Measurements from ENCODE around the gene TBL1Y.
A peak's percentile ranks its signal among the peaks of the same experiment; 100 is the strongest.
"Not testable (repeated sequence)": the region's sequence is repeated elsewhere in the genome, so short reads cannot be mapped to it uniquely, and the experiment has no call there.

Gene TBL1Y

DNA sequence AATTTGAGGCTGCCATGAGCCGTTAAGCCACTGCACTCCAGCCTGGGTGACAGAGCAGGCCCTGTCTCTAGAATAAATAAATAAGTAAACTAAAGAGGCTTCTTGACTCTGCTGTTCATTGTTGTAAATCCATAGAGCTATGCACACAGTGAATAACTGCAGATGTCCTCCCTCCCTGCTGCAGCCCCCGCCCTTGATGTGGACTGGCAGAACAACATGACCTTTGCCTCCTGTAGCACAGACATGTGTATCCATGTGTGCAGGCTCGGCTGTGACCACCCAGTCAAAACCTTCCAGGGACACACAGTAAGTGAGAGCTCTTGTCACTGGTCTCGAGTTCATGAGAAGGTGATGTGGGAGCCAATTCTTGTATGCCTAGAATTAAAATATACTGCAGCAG, 170.1 kb downstream of the TBL1Y start:
- DNase-seq (ENCODE audit: low read depth in 2 of 2), result not testable (repeated sequence)

DNA sequence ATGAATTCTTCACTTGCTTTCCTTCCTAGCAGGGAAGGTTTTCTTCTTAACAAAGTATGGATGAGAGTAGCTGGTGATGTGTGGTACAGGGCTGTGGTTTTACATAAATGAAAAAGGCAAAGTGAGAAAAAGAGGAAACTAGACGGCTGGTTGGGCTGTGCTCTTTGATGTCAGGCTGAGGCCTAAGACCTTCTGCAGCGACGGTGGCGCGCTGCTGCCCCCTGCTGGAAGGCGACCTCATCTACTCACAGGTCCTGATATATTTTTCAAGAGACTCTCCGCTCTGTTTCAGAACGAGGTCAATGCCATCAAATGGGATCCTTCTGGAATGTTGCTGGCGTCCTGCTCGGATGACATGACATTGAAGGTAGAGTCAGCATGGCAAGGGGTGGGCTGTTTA, 175.1 kb downstream of the TBL1Y start:
- DNase-seq (ENCODE audit: low read depth in 2 of 2), result peak in 1 of 2 donors; percentile 52

DNA sequence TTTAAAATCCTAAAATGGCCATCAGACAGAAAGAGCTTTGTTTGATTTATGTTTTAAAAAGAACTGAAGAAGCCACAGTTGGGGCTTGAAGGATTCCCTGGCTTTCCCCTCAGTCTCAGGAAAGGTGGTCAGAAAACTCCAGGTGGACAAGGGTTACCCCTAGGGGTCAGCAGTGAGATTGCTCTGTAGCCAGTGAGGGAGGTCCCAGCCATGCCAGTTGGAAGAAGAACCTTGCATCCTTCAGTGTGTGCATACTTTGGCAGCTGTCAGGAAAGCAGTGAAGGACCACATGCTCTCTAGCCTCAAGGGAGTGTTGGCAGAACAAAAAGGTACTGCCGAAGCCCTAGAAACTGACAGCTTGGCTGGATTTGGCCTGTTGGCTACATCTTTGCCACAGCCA, 182.3 kb downstream of the TBL1Y start:
- no peak for DNase-seq (ENCODE audit: low read depth in 2 of 2)

DNA sequence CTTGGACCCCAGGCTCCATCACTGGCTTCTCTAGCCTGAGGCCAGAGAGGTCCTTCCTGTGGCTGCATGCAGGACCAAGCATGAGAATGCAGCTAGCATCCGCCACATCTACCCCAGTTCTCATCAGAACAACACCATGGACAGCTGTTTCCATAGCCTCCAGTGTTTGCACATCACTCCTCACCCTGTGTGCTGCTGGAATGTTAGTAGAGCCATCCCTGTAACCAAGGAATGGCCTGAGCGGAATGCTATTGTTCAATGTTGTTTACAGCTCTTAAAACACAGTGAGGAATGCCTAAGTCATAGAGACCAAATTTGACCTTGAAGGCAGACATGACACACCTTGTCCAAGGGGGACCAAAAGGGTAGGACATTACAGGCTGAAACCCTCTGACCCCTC, 183.9 kb downstream of the TBL1Y start:
- DNase-seq (ENCODE audit: low read depth in 2 of 2), result no peak

DNA sequence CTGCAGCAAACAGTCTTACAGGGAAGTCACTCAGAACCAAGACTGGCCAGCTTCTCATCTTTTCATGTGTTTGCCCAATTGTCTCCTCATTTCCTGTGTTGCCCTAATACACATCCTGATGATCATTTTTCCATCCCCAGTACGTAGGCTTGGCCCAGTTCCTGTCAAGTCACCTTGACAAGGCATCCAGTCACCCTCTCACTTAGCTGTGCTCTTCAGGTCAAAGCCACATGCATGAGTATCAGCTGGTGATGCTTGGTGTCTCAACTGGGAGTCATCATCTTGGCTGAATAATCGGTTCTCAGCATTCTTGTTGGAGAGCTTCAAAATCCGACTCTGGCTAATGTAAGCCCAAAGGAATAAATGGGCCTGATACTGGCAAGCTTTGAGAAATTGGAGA, 186.5 kb downstream of the TBL1Y start:
- no peak for DNase-seq (ENCODE audit: low read depth in 2 of 2)

DNA sequence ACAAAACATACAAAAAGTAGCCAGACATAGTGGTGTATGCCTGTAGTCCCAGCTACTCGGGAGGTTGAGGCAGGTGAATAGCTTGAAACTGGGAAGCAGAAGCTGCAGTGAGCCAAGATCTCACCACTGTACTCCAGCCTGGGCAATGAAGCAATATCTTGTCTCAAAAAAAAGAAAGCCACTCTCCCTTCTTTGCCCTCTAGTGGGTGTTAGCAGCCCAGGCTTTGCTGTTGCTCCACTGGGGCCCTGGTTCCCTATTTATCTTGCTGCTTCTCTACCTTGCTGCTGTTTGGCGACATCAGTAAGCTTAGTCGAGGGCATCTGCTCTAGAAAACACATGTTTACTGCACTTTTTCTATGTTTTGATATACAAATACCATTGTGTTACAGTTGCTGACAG, 189.2 kb downstream of the TBL1Y start:
- no peak for DNase-seq (ENCODE audit: low read depth in 2 of 2)

DNA sequence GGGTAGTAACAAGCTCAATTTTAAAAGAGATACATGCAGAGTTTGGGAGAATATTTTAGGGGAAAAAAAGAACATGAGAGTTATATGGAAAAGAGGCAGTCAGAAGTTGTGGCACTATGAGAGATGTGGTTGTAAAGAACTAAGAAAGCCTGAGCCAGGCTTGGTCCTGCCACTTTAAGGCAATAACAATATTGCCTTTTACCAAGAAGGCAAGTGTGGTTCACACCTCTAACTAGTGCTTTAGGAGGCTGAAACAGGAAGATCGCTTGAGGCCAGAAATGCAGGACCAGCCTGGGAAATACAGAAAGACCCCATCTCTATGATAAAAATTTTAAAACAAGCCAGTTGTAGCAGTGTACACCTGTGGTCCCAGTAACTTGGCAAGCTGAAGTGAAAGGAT, 192.2 kb downstream of the TBL1Y start:
- no peak for DNase-seq (ENCODE audit: low read depth in 2 of 2)

DNA sequence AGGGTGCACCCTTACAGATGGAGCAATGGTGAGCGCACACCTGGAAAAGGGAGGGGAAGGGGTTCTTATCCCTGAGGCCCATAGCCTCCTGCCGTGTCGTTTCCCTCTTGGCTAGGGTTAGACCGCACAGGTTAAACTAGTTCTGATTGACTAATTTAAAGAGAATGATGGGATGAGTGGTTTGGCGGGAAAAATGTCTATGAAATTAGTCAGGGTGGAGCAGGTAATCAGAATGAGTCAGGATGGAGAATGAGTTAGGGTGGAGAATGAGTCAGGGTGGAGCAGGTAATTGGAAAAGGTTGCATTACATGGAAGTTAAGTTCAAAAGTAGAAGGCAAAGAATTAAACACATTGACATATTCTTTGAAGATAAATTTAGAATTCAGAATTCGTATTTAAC, 196.7 kb downstream of the TBL1Y start:
- no peak for DNase-seq (ENCODE audit: low read depth in 2 of 2)

DNA sequence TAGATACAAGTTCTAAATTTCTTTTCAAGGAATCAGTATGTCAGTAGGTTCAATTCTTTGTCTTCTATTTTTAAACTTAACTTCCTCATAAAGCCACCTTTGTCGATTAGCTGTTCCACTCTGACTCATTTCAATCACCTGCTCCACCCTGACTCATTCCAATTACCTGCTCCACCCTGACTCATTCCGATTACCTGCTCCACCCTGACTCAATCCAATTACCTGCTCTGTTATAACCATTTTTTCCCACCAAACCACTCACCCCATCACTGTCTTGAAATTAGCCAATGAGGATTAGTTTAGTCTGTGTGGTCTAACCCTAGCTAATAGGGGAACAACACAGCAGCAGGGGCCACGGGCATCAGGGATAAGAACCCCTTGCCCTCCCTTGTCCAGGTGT, 199.6 kb downstream of the TBL1Y start:
- DNase-seq (ENCODE audit: low read depth in 2 of 2), result no peak

DNA sequence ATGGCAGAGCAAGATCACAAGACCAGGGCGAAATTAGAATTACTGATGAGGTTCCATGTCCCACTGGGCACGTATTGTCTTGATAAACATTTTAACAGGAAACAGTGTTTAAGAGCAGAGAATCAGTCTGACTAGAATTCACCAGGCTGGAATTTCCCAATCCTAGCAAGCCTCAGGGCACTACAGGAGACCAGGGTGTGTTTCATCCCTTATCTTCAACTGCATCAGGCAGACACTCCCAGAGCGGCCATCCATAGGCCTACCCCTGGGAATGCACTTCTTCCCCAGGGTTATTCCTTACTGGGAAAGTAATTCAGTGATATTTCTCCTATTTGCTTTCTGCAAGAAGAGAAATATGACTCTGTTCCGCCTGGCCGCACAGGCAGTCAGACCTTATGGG, 205.4 kb downstream of the TBL1Y start:
- DNase-seq (ENCODE audit: low read depth in 2 of 2), result no peak

DNA sequence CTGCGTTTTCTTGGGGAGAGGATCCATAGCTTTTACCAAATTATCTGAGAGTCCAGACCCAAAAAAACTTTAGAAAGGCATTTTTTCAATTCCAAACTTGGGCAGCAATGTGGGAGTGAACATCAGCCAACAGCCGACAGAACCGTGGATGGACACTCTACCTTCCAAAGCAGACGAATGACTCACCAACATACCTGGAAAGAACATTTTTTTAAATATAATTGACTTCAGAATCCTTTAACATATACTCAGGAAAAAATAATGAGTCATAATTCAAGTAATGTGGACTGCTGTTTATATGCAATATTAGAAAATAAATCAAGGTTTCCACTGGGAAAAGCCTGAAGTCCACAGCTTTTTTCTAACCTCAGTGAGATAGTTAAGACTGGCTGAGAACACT, 211.7 kb downstream of the TBL1Y start:
- no peak for DNase-seq (ENCODE audit: low read depth in 2 of 2)

DNA sequence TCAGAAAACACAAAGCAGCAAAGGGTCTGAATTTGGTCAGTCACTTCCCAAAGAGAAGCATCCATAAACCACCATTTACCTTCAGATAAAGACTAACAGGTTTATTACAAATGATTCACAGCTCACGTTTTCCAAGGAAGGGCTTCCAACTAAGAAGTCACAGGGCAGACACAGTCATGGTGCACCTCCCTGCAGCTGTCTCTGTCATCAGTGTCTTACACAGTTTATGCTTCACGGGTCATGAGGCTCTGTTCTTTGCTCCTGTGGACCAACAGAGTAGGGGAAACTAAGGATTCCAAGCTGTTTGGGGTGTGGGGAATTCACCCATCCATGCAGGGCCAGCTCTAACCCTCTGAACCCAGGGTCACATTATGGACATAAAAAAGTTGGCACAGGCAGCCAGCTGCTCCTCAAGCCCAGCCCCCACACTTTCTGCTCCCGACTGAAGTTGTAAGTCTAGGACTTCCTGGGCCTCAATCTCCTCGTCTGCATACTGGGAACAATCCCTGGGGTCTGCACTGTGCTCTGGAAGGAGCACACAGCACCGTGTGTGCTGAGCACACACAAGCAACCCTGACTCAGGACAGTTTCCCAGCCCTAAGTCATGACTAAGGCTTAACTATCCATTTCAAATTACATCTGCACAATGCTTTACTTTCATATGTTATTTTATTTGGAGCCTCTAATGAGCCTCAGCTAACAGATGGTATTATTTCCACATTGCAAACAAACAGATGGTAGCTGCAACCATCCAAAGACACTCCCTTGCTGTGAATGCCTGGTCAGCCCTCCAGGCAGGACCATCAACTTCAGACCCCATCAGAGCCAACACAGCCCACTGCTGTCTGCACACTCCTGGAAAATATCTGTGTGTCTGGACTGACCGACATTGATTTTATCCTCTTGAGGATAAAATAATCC, 214.9 kb downstream of the TBL1Y start:
- DNase-seq (ENCODE audit: low read depth in 2 of 2), result no peak

DNA sequence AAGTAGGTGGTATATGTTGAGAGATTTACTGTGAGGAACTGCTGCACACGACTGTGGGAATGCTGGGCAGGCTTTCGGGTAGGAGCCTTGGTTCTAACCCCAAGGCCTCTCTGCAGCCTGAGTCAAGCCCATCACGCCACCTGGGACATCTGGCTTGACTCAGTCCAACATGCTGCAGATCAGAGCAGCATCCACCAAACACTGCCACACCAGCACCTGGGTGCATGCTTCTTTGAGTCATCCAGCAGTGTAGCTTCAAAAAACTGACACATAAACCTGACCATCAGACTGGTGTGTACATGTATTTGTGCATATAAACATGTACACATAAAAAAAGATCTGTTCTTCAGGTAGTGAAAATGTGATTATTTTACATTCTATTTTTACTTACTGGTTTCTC, 217.7 kb downstream of the TBL1Y start:
- no peak for DNase-seq (ENCODE audit: low read depth in 2 of 2)

Measured in stimulated activated CD8-positive, alpha-beta memory T cell treated with anti-CD3 and anti-CD28 coated beads, Interleukin-15, amount 100 ng/mL, for 48 hours (primary cell).